ENCODE measurements around the gene SLC9B2.

Gene SLC9B2

DNA sequence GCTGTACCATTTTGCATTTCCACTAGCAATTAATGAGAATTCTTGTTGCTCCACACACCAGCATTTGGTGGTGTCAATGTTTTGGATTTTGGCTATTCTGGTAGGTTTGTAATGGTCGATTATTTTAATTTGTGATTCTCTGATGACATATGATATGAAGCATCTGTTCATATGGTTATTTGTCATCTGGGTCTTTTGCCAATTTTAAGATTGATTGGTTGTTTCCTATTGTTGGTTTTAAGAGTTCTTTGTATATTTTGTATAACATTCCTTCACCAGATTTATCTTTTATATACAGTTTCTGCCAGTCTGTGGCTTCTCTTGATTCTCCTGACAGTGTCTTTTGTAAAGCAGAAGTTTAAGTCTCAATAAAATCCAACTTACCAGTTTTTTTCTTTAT is 41.6 kb upstream of the SLC9B2 start:
- no peak for TF ChIP-seq ZSCAN16 (tag by site-specific recombination; IDR thresholded peaks at IDR 0.05)
- TF ChIP-seq ZNF23 (tag by site-specific recombination; IDR thresholded peaks at IDR 0.05; ENCODE audit: borderline replicate concordance), result no peak
- TF ChIP-seq ZNF394 (tag by site-specific recombination; IDR thresholded peaks at IDR 0.05; ENCODE audit: borderline replicate concordance), result no peak
- TF ChIP-seq, protein P1, sequence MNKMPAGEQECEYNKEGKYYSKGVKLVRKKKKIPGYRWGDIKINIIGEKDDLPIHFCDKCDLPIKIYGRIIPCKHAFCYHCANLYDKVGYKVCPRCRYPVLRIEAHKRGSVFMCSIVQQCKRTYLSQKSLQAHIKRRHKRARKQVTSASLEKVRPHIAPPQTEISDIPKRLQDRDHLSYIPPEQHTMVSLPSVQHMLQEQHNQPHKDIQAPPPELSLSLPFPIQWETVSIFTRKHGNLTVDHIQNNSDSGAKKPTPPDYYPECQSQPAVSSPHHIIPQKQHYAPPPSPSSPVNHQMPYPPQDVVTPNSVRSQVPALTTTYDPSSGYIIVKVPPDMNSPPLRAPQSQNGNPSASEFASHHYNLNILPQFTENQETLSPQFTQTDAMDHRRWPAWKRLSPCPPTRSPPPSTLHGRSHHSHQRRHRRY (tag by site-specific recombination; IDR thresholded peaks at IDR 0.05), result no peak
- Histone ChIP-seq H3K27ac (ENCODE audit: extremely low read depth, low read depth, low read length) (no peak overlapping the region), H3K4me3 (ENCODE audit: low read depth, low read length) (no peak overlapping the region), H3K4me1 (ENCODE audit: control insufficient read depth, insufficient read depth, low read length) (no peaks in the 10 kb centered on the region), H3K36me3 (ENCODE audit: control insufficient read depth in 2 of 2, insufficient read depth in 1 of 2, low read length in 2 of 2) (peaks cover 7 to 46% of the 10 kb centered on the region in 2 experiments), H3K9me3 (ENCODE audit: control insufficient read depth, insufficient read depth, low read depth, low read length) (no peaks in the 10 kb centered on the region)
- POLR2A ChIA-PET, result no interaction called here
- CTCF ChIA-PET, result interaction anchor here (0.5 kb wide), 1 partner anchor 752 kb away, joined by 3 read pairs; no protein-coding TSS in a partner anchor

DNA sequence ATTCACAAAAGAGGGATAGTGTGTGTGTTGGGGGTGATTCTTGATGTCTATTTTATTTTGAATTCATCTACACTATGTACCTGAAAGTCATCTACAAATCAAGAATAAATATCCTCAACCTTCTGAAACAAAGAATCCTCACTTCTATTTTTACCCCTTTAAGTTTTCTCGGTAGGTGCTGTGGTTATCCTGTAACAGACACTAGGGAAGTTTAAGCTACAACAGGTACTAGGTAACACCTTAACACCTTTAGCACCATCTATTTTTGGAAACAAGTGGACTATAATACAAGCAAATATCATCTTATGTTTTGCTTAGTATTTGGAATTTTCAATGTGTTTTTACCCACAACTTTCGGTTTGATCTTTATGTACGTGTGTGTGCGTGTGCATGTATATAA is 35.0 kb upstream of the SLC9B2 start:
- H3K27ac ChIP-seq (ENCODE audit: extremely low read depth, low read depth, low read length), result no peak overlapping the region
- TF ChIP-seq KLF16 (tag by site-specific recombination; IDR thresholded peaks at IDR 0.05), result no peak
- TF ChIP-seq, protein P2, sequence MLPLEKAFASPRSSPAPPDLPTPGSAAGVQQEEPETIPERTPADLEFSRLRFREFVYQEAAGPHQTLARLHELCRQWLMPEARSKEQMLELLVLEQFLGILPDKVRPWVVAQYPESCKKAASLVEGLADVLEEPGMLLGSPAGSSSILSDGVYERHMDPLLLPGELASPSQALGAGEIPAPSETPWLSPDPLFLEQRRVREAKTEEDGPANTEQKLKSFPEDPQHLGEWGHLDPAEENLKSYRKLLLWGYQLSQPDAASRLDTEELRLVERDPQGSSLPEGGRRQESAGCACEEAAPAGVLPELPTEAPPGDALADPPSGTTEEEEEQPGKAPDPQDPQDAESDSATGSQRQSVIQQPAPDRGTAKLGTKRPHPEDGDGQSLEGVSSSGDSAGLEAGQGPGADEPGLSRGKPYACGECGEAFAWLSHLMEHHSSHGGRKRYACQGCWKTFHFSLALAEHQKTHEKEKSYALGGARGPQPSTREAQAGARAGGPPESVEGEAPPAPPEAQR (tag by site-specific recombination; IDR thresholded peaks at IDR 0.05), result no peak
- no peak for TF ChIP-seq ZNF423 (tag by site-specific recombination; IDR thresholded peaks at IDR 0.05)
- TF ChIP-seq, protein P3, sequence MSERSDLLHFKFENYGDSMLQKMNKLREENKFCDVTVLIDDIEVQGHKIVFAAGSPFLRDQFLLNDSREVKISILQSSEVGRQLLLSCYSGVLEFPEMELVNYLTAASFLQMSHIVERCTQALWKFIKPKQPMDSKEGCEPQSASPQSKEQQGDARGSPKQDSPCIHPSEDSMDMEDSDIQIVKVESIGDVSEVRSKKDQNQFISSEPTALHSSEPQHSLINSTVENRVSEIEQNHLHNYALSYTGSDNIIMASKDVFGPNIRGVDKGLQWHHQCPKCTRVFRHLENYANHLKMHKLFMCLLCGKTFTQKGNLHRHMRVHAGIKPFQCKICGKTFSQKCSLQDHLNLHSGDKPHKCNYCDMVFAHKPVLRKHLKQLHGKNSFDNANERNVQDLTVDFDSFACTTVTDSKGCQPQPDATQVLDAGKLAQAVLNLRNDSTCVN (tag by site-specific recombination; optimal IDR thresholded peaks at IDR 0.05), result no peak
- no peak for TF ChIP-seq ZNF792 (tag by site-specific recombination; IDR thresholded peaks at IDR 0.05)
- TF ChIP-seq, protein P4, sequence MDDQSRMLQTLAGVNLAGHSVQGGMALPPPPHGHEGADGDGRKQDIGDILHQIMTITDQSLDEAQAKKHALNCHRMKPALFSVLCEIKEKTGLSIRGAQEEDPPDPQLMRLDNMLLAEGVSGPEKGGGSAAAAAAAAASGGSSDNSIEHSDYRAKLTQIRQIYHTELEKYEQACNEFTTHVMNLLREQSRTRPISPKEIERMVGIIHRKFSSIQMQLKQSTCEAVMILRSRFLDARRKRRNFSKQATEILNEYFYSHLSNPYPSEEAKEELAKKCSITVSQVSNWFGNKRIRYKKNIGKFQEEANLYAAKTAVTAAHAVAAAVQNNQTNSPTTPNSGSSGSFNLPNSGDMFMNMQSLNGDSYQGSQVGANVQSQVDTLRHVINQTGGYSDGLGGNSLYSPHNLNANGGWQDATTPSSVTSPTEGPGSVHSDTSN (CRISPR knock-in tag; IDR thresholded peaks at IDR 0.05), result no peak
- TF ChIP-seq ZNF521 (tag by site-specific recombination; IDR thresholded peaks at IDR 0.05), result no peak
- TF ChIP-seq ZNF2 (tag by site-specific recombination; IDR thresholded peaks at IDR 0.05), result no peak
- TF ChIP-seq ZNF776 (tag by site-specific recombination; IDR thresholded peaks at IDR 0.05; ENCODE audit: borderline replicate concordance), result no peak
- no peak for TF ChIP-seq ZNF354C (tag by site-specific recombination; IDR thresholded peaks at IDR 0.05; ENCODE audit: borderline replicate concordance, low read depth)
- H3K36me3 ChIP-seq (ENCODE audit: control insufficient read depth in 2 of 2, insufficient read depth in 1 of 2, low read length in 2 of 2), result peaks cover 8 to 62% of the 10 kb centered on the region in 2 experiments
- no peaks in the 10 kb centered on the region for H3K9me3 ChIP-seq (ENCODE audit: control insufficient read depth, insufficient read depth, low read depth, low read length)
- H3K4me1 ChIP-seq (ENCODE audit: control insufficient read depth, insufficient read depth, low read length), result no peaks in the 10 kb centered on the region
- ChIA-PET CTCF (interaction anchor here (1.0 kb wide), 1 partner anchor 12 kb away, joined by 4 read pairs; no protein-coding TSS in a partner anchor), POLR2A (no interaction called here)
- no peak overlapping the region for H3K4me3 ChIP-seq (ENCODE audit: low read depth, low read length)

DNA sequence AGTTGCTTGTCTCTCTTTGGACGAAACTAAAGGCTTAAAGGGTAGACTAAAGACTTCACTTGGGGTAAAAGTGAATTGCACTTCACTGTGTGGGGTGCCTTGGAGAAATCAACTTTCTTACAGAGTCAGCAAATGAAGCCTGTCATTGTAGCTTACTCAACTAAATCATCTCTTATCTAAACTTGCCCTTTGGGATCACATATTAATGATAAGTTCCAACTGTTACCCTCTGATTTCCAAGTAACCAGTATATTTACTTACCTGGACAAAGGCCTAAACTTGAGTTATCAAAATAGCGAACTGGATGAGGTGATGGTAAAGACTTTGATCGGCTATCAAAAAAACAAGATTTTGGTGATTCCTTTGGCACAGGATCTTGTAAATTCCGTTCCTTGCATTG is 32.0 kb upstream of the SLC9B2 start:
- POLR2A ChIA-PET, result no interaction called here
- CTCF ChIA-PET, result no interaction called here
- TF ChIP-seq YY1 (tag by site-specific recombination; IDR thresholded peaks at IDR 0.05) (no peak), ZBTB1 (tag by site-specific recombination; IDR thresholded peaks at IDR 0.05) (no peak), ZNF292 (tag by site-specific recombination; IDR thresholded peaks at IDR 0.05; ENCODE audit: borderline replicate concordance, low read depth) (no peak), ZBTB21 (tag by site-specific recombination; IDR thresholded peaks at IDR 0.05) (no peak), ZNF843 (tag by site-specific recombination; IDR thresholded peaks at IDR 0.05) (no peak), ZEB2 (tag by site-specific recombination; IDR thresholded peaks at IDR 0.05) (no peak), ZNF558 (tag by site-specific recombination; IDR thresholded peaks at IDR 0.05) (no peak), ZNF138 (tag by site-specific recombination; IDR thresholded peaks at IDR 0.05; ENCODE audit: borderline replicate concordance) (no peak), ZNF184 (tag by site-specific recombination; IDR thresholded peaks at IDR 0.05) (no peak), ZNF514 (tag by site-specific recombination; IDR thresholded peaks at IDR 0.05) (no peak)
- TF ChIP-seq, protein P5, sequence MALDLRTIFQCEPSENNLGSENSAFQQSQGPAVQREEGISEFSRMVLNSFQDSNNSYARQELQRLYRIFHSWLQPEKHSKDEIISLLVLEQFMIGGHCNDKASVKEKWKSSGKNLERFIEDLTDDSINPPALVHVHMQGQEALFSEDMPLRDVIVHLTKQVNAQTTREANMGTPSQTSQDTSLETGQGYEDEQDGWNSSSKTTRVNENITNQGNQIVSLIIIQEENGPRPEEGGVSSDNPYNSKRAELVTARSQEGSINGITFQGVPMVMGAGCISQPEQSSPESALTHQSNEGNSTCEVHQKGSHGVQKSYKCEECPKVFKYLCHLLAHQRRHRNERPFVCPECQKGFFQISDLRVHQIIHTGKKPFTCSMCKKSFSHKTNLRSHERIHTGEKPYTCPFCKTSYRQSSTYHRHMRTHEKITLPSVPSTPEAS (tag by site-specific recombination; IDR thresholded peaks at IDR 0.05), result no peak
- TF ChIP-seq, protein P6, sequence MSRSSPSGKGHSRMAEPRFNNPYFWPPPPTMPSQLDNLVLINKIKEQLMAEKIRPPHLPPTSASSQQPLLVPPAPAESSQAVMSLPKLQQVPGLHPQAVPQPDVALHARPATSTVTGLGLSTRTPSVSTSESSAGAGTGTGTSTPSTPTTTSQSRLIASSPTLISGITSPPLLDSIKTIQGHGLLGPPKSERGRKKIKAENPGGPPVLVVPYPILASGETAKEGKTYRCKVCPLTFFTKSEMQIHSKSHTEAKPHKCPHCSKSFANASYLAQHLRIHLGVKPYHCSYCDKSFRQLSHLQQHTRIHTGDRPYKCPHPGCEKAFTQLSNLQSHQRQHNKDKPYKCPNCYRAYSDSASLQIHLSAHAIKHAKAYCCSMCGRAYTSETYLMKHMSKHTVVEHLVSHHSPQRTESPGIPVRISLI (tag by site-specific recombination; IDR thresholded peaks at IDR 0.05), result no peak

More for the DNA sequence above, 32.0 kb upstream of the SLC9B2 start:
- H3K9me3 ChIP-seq (ENCODE audit: control insufficient read depth, insufficient read depth, low read depth, low read length), result no peaks in the 10 kb centered on the region
- H3K27ac ChIP-seq (ENCODE audit: extremely low read depth, low read depth, low read length), result no peak overlapping the region
- H3K36me3 ChIP-seq (ENCODE audit: control insufficient read depth in 2 of 2, insufficient read depth in 1 of 2, low read length in 2 of 2), result peaks cover 5 to 56% of the 10 kb centered on the region in 2 experiments
- no peaks in the 10 kb centered on the region for H3K4me1 ChIP-seq (ENCODE audit: control insufficient read depth, insufficient read depth, low read length)
- H3K4me3 ChIP-seq (ENCODE audit: low read depth, low read length), result no peak overlapping the region

Measured in HEK293 (cell line).